ENCODE measurements around the gene CAPN2. TPM values are rescaled to one million over a fixed set of nuclear protein-coding genes. Genes with fewer than 3 reads are reported as not detected.

Gene CAPN2
- total RNA-seq (ENCODE audit: low replicate concordance): 111 and 120 TPM in 2 replicates
- long read RNA-seq, transcript CAPN2-209 (10 exons, 2,991 nt): major isoform, 5 of 19 reads
- long read RNA-seq, partial matches to known transcripts: 11 of 19 reads
- long read RNA-seq, other reads (novel, unspliced or antisense): 2 of 19 reads

DNA sequence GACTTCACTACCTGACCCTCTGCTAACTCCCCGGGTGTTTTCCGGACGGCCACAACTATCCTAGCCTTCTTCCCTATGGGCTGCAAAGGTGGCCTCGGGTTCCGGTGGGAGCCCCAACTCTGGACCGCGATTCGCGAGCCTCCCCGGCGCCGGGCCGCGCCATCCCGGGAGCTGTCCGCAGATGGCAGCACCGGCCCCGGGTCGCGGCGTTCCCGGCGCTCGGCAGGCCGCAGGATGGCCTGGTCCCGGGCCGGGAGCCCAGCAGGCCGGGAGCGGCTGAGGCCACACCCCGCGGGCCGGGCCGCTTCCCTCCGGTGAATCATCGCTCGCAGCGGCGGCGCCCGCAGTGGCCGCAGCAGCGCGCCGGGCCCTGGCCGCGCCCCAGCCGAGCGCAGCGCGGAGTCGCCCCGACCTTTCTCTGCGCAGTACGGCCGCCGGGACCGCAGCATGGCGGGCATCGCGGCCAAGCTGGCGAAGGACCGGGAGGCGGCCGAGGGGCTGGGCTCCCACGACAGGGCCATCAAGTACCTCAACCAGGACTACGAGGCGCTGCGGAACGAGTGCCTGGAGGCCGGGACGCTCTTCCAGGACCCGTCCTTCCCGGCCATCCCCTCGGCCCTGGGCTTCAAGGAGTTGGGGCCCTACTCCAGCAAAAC, at the start of gene CAPN2:
TSS of gene CAPN2 (plus strand) at position 346 of the 656 bp plus-strand sequence. CDS start at position 448, 102 bp downstream.
- Mint-ChIP-seq H3K36me3 (peaks cover 5% of the 10 kb centered on the region), H3K4me3 (peak within 1 kb of the TSS; percentile 86), H3K27ac (peak within 1 kb of the TSS; percentile 81), H3K4me1 (ENCODE audit: unreplicated experiment) (peaks cover 38% of the 10 kb centered on the region), H3K27me3 (peaks cover 3% of the 10 kb centered on the region), H3K9me3 (no peaks in the 10 kb centered on the region)
- TF ChIP-seq, protein P1, sequence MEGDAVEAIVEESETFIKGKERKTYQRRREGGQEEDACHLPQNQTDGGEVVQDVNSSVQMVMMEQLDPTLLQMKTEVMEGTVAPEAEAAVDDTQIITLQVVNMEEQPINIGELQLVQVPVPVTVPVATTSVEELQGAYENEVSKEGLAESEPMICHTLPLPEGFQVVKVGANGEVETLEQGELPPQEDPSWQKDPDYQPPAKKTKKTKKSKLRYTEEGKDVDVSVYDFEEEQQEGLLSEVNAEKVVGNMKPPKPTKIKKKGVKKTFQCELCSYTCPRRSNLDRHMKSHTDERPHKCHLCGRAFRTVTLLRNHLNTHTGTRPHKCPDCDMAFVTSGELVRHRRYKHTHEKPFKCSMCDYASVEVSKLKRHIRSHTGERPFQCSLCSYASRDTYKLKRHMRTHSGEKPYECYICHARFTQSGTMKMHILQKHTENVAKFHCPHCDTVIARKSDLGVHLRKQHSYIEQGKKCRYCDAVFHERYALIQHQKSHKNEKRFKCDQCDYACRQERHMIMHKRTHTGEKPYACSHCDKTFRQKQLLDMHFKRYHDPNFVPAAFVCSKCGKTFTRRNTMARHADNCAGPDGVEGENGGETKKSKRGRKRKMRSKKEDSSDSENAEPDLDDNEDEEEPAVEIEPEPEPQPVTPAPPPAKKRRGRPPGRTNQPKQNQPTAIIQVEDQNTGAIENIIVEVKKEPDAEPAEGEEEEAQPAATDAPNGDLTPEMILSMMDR (conservative IDR thresholded peaks at IDR 0.05): peak; percentile 75
- DNase-seq (ENCODE audit: extremely low spot score, unreplicated experiment): peak; percentile 88

DNA sequence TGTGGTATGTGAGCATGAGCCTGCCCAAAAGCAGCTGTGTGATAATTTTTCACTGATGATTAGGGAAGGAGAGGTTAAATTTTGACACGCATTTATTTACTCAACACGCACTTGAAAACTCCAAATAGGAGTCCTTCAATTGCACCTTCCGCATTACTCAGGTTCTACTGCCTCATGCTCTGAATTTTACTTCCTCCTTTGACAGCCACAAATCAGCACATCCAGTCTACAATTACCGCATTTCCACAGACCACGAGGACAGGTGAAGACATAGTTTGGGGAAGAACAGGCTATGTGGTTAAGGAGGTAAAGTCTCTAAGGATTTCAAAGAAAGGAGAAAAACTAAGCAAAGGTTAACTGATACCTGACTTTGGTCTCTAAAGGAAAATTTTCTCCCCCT, 49.4 kb upstream of the CAPN2 start:
- TF ChIP-seq, protein P1 (conservative IDR thresholded peaks at IDR 0.05): no peak
- H3K4me3 Mint-ChIP-seq: no peak overlapping the region
- H3K9me3 Mint-ChIP-seq: peaks cover 4% of the 10 kb centered on the region

GRCh38 chr1:223664106-223664505, 48.2 kb upstream of the CAPN2 start:
- no peak for DNase-seq (ENCODE audit: extremely low spot score, unreplicated experiment)
- H3K36me3 Mint-ChIP-seq: no peaks in the 10 kb centered on the region
- H3K9me3 Mint-ChIP-seq: peaks cover 4% of the 10 kb centered on the region
- H3K27ac Mint-ChIP-seq: no peak overlapping the region
- TF ChIP-seq, protein P1 (conservative IDR thresholded peaks at IDR 0.05): no peak
- no peaks in the 10 kb centered on the region for H3K4me1 Mint-ChIP-seq (ENCODE audit: unreplicated experiment)
- H3K27me3 Mint-ChIP-seq: peaks cover 7% of the 10 kb centered on the region
- H3K4me3 Mint-ChIP-seq: no peak overlapping the region

More for the DNA sequence above, 49.4 kb upstream of the CAPN2 start:
- H3K36me3 Mint-ChIP-seq: no peaks in the 10 kb centered on the region
- H3K4me1 Mint-ChIP-seq (ENCODE audit: unreplicated experiment): no peaks in the 10 kb centered on the region
- peaks cover 4% of the 10 kb centered on the region for H3K27me3 Mint-ChIP-seq
- no peak overlapping the region for H3K27ac Mint-ChIP-seq
- DNase-seq (ENCODE audit: extremely low spot score, unreplicated experiment): no peak

GRCh38 chr1:223665592-223666312, 46.6 kb upstream of the CAPN2 start, which contains the start of gene CAPN8:
Gene CAPN8 (minus strand): TSS chr1:223665701. CDS start chr1:223665646, 55 bp downstream.
- H3K36me3 Mint-ChIP-seq: no peaks in the 10 kb centered on the region
- peaks cover 3% of the 10 kb centered on the region for H3K27me3 Mint-ChIP-seq
- TF ChIP-seq, protein P1 (conservative IDR thresholded peaks at IDR 0.05): no peak
- no peak within 1 kb of the TSS for H3K4me3 Mint-ChIP-seq
- DNase-seq (ENCODE audit: extremely low spot score, unreplicated experiment): no peak
- no peaks in the 10 kb centered on the region for H3K9me3 Mint-ChIP-seq
- H3K4me1 Mint-ChIP-seq (ENCODE audit: unreplicated experiment): no peaks in the 10 kb centered on the region
- peak within 1 kb of the TSS; percentile 31 for H3K27ac Mint-ChIP-seq

DNA sequence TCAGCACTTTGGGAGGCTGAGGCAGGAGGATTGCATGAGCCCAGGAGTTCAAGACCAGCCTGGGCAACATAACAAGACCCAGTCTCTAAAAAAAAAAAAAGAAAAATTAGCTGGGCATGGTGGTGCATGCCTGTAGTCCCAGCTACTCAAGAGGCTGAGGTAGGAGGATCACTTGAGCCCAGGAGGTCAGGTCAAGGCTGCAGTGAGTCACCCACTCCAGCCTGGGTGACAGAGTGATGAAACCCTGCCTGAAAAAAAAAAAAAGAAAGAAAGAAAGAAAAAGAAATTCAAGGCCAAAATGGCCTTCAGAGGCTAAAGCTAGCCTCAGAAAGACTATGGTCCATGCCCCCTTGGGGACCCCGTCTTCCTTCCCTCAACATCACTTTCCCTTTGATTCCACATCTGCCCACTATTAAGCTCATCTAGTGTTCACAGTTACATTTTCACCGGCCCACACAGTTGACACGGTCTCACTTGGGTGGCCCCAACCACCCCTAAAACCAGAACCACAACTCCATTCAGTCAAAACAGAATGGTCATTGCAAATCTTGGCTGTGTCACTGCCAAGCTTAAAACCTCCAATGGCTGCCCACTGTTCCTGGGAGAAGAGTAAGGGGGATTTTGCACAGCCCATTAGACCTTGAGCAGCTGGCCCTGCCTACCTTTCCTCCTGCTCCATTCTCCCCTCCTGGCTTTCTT, 44.7 kb upstream of the CAPN2 start:
- no peak for DNase-seq (ENCODE audit: extremely low spot score, unreplicated experiment)
- H3K27me3 Mint-ChIP-seq: peaks cover 3% of the 10 kb centered on the region
- TF ChIP-seq, protein P1 (conservative IDR thresholded peaks at IDR 0.05): no peak
- H3K9me3 Mint-ChIP-seq: no peaks in the 10 kb centered on the region
- no peaks in the 10 kb centered on the region for H3K4me1 Mint-ChIP-seq (ENCODE audit: unreplicated experiment)
- no peak overlapping the region for H3K27ac Mint-ChIP-seq
- no peak overlapping the region for H3K4me3 Mint-ChIP-seq
- H3K36me3 Mint-ChIP-seq: no peaks in the 10 kb centered on the region

All from type B pancreatic cell (in vitro differentiated cells).